HEK293 (cell line): ENCODE measurements around the gene RFX4.

Source experiments
- BCL11A ChIP-seq: fragments of 450-650 bp; formaldehyde crosslinking; IDR thresholded peaks from 2 replicates; pipeline ENCODE4 v1.5.1; 2016; ENCODE audit warnings: low read depth, missing biosample characterization, missing genetic modification characterization
- HOXA7 ChIP-seq: sonication (generic); formaldehyde crosslinking; IDR thresholded peaks from 2 replicates; pipeline ENCODE4 v1.8.1; 2022; ENCODE audit warnings: missing genetic modification reagents, borderline replicate concordance
- INSM2 ChIP-seq: fragments of 450-650 bp; formaldehyde crosslinking; IDR thresholded peaks from 2 replicates; pipeline ENCODE4 v1.5.1; 2016; ENCODE audit warnings: missing biosample characterization, missing genetic modification characterization
- PRDM10 ChIP-seq: fragments of 450-650 bp; formaldehyde crosslinking; IDR thresholded peaks from 2 replicates; pipeline ENCODE4 v1.5.1; 2016; ENCODE audit warnings: missing biosample characterization, missing genetic modification characterization
- ZBTB1 ChIP-seq: fragments of 450-650 bp; formaldehyde crosslinking; IDR thresholded peaks from 2 replicates; pipeline ENCODE4 v1.5.1; 2016; ENCODE audit warnings: missing biosample characterization, missing genetic modification characterization
- ZBTB11 ChIP-seq: fragments of 450-650 bp; formaldehyde crosslinking; conservative IDR thresholded peaks from 2 replicates; pipeline ENCODE4 v1.5.1; 2016; ENCODE audit warnings: low read depth, missing biosample characterization, missing genetic modification characterization
- ZBTB8A ChIP-seq: fragments of 450-650 bp; formaldehyde crosslinking; IDR thresholded peaks from 2 replicates; pipeline ENCODE4 v1.5.1; 2016; ENCODE audit warnings: missing biosample characterization, missing genetic modification characterization
- ZNF24 ChIP-seq: fragments of 450-650 bp; formaldehyde crosslinking; IDR thresholded peaks from 2 replicates; pipeline ENCODE4 v1.5.1; 2016; ENCODE audit warnings: missing biosample characterization, missing genetic modification characterization
- ZNF324 ChIP-seq: fragments of 450-650 bp; formaldehyde crosslinking; IDR thresholded peaks from 2 replicates; pipeline ENCODE4 v1.5.1; 2016; ENCODE audit warnings: missing biosample characterization, missing genetic modification characterization
- ZNF391 ChIP-seq: fragments of 450-650 bp; formaldehyde crosslinking; IDR thresholded peaks from 2 replicates; pipeline ENCODE4 v1.5.1; 2016; ENCODE audit warnings: low read depth, missing biosample characterization, missing genetic modification characterization, borderline replicate concordance
- ZNF639 ChIP-seq: fragments of 450-650 bp; formaldehyde crosslinking; IDR thresholded peaks from 2 replicates; pipeline ENCODE4 v1.5.1; 2016; ENCODE audit warnings: missing biosample characterization, missing genetic modification characterization
- TF ChIP-seq, protein P1 (sequence below): fragments of 450-650 bp; formaldehyde crosslinking; IDR thresholded peaks from 2 replicates; pipeline ENCODE4 v1.5.1; 2016; ENCODE audit warnings: missing biosample characterization, missing genetic modification characterization, low read depth
- TF ChIP-seq, protein P2 (sequence below): fragments of 450-650 bp; formaldehyde crosslinking; IDR thresholded peaks from 2 replicates; pipeline ENCODE4 v1.5.1; 2016; ENCODE audit warnings: missing biosample characterization, missing genetic modification characterization

- TF ChIP-seq, protein P1, sequence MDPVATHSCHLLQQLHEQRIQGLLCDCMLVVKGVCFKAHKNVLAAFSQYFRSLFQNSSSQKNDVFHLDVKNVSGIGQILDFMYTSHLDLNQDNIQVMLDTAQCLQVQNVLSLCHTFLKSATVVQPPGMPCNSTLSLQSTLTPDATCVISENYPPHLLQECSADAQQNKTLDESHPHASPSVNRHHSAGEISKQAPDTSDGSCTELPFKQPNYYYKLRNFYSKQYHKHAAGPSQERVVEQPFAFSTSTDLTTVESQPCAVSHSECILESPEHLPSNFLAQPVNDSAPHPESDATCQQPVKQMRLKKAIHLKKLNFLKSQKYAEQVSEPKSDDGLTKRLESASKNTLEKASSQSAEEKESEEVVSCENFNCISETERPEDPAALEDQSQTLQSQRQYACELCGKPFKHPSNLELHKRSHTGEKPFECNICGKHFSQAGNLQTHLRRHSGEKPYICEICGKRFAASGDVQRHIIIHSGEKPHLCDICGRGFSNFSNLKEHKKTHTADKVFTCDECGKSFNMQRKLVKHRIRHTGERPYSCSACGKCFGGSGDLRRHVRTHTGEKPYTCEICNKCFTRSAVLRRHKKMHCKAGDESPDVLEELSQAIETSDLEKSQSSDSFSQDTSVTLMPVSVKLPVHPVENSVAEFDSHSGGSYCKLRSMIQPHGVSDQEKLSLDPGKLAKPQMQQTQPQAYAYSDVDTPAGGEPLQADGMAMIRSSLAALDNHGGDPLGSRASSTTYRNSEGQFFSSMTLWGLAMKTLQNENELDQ (tag by site-specific recombination) = no peak
- TF ChIP-seq INSM2 (no peak), ZBTB8A (tag by site-specific recombination) (no peak), ZBTB1 (tag by site-specific recombination) (no peak), PRDM10 (no peak), ZNF24 (tag by site-specific recombination) (no peak), HOXA7 (no peak), ZNF391 (tag by site-specific recombination) (no peak), BCL11A (tag by site-specific recombination) (no peak), ZNF639 (tag by site-specific recombination) (no peak), ZNF324 (tag by site-specific recombination) (no peak), ZBTB11 (no peak)
- TF ChIP-seq, protein P2, sequence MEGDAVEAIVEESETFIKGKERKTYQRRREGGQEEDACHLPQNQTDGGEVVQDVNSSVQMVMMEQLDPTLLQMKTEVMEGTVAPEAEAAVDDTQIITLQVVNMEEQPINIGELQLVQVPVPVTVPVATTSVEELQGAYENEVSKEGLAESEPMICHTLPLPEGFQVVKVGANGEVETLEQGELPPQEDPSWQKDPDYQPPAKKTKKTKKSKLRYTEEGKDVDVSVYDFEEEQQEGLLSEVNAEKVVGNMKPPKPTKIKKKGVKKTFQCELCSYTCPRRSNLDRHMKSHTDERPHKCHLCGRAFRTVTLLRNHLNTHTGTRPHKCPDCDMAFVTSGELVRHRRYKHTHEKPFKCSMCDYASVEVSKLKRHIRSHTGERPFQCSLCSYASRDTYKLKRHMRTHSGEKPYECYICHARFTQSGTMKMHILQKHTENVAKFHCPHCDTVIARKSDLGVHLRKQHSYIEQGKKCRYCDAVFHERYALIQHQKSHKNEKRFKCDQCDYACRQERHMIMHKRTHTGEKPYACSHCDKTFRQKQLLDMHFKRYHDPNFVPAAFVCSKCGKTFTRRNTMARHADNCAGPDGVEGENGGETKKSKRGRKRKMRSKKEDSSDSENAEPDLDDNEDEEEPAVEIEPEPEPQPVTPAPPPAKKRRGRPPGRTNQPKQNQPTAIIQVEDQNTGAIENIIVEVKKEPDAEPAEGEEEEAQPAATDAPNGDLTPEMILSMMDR (tag by site-specific recombination) = no peak
Observed at GRCh38 chr12:106585521-106586277, 2.9 kb downstream of the RFX4 start.
